ENCODE measurements around the gene RIPPLY3.
A peak's percentile ranks its signal among the peaks of the same experiment; 100 is the strongest.

The RIPPLY3 gene

GRCh38 chr21:37006486-37007291, at the start of gene RIPPLY3:
Gene RIPPLY3 (plus strand): TSS chr21:37006702. CDS start chr21:37006773, 71 bp downstream.
- DNase-seq, result no peak

GRCh38 chr21:36959020-36959835, 47.3 kb upstream of the RIPPLY3 start:
- DNase-seq, result no peak

- DNase-seq, result peak in 12 of 58 donors; percentile 6 to 53 (median 22)
These were observed 45.7 kb upstream of the RIPPLY3 start for GRCh38 chr21:36960676-36961284.

- DNase-seq, result no peak
These were observed 44.3 kb upstream of the RIPPLY3 start for GRCh38 chr21:36962098-36962780.

- DNase-seq, result no peak
These were observed 42.1 kb upstream of the RIPPLY3 start for GRCh38 chr21:36964398-36964797.

- no peak for DNase-seq
These were observed 41.4 kb upstream of the RIPPLY3 start for GRCh38 chr21:36964827-36965719.

- DNase-seq, result peak in 1 of 58 donors; percentile 28
These were observed 40.8 kb upstream of the RIPPLY3 start for GRCh38 chr21:36965720-36966065.

GRCh38 chr21:36966066-36966820, 40.3 kb upstream of the RIPPLY3 start, which contains the start of gene HLCS:
Gene HLCS (minus strand): TSS chr21:36966669. CDS start chr21:36966638, 31 bp downstream.
- DNase-seq, result peak in 34 of 58 donors; percentile 8 to 75 (median 42)

GRCh38 chr21:36966821-36967768, 39.4 kb upstream of the RIPPLY3 start:
- DNase-seq, result peak in 10 of 58 donors; percentile 10 to 60 (median 42)

GRCh38 chr21:36968414-36968813, 38.1 kb upstream of the RIPPLY3 start:
- DNase-seq, result no peak

- no peak for DNase-seq
These were observed 37.5 kb upstream of the RIPPLY3 start for GRCh38 chr21:36968976-36969375.

GRCh38 chr21:36973986-36974850, 32.3 kb upstream of the RIPPLY3 start:
- no peak for DNase-seq

GRCh38 chr21:36974851-36975192, 31.7 kb upstream of the RIPPLY3 start:
- DNase-seq, result no peak

GRCh38 chr21:36976228-36976861, 30.2 kb upstream of the RIPPLY3 start:
- DNase-seq, result no peak

GRCh38 chr21:36976882-36977651, 29.4 kb upstream of the RIPPLY3 start:
- DNase-seq, result peak in 7 of 58 donors; percentile 2 to 30 (median 9)
